ENCODE measurements around the gene A1BG. TPM values are rescaled to one million over a fixed set of nuclear protein-coding genes. Genes with fewer than 3 reads are reported as not detected.

A1BG gene
- total RNA-seq, 1 experiment from 2014 or later: 47.4 TPM

DNA sequence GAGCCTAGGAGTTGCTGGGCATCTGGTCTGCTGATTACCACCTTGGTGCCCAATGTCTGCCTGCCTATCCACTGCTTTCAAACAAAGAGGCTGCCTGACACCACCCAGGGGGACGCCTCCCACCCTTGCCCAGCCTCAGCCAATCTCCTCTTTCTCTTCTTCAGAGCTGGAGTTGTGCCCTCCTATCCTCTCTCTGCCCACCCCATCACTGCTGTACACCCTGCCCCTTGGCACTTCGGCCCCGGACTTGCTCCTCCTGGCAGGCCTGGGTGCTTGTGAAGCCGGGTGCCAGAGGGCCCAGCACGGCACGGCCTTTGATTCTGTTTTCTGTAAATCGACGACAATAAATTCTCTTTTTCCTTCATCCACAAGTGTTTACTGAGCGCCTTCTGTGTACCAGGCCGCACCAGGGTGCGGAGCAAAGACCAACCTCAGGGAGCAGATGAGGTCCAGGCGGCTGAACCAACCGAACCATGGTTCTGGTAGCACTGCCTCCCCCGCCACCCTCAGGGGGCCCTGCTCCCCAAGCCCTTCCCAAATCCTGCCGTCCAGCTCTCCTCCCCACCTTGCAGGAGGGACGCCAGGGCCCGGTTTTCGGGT, 47.1 kb upstream of the A1BG start:
- BruUV-seq (replicated peaks): no TSS peak
- Histone ChIP-seq H3K4me1 (ENCODE audit: control insufficient read depth, insufficient read depth, low read length) (peaks cover 26% of the 10 kb centered on the region), H3K27ac (ENCODE audit: low read length) (peak overlapping the region; percentile 91), H3K36me3 (ENCODE audit: control insufficient read depth, insufficient read depth, low read length) (no peaks in the 10 kb centered on the region), H3K27me3 (ENCODE audit: control insufficient read depth, insufficient read depth, low read length) (no peaks in the 10 kb centered on the region), H3K9me3 (ENCODE audit: control insufficient read depth, insufficient read depth, low read depth, low read length) (no peaks in the 10 kb centered on the region), H3K4me3 (ENCODE audit: low read depth in 2 of 2, low read length in 2 of 2) (peak overlapping the region; percentile 66 to 93)
- in situ Hi-C loops (cut with HindIII; ENCODE audit: low pct_unique_long_range_greater_than_20kb, low sequenced_read_pairs): no loop called here
- TF ChIP-seq SIN3A (IDR thresholded peaks at IDR 0.05; ENCODE audit: borderline replicate concordance, insufficient read depth, low read depth, low read length) (no peak), POLR2AphosphoS5 (IDR thresholded peaks at IDR 0.05; ENCODE audit: low read depth, low read length) (no peak), TCF7L2 (IDR thresholded peaks at IDR 0.05; ENCODE audit: low read depth, low read length) (no peak)
- TF ChIP-seq, protein P1, sequence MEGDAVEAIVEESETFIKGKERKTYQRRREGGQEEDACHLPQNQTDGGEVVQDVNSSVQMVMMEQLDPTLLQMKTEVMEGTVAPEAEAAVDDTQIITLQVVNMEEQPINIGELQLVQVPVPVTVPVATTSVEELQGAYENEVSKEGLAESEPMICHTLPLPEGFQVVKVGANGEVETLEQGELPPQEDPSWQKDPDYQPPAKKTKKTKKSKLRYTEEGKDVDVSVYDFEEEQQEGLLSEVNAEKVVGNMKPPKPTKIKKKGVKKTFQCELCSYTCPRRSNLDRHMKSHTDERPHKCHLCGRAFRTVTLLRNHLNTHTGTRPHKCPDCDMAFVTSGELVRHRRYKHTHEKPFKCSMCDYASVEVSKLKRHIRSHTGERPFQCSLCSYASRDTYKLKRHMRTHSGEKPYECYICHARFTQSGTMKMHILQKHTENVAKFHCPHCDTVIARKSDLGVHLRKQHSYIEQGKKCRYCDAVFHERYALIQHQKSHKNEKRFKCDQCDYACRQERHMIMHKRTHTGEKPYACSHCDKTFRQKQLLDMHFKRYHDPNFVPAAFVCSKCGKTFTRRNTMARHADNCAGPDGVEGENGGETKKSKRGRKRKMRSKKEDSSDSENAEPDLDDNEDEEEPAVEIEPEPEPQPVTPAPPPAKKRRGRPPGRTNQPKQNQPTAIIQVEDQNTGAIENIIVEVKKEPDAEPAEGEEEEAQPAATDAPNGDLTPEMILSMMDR (IDR thresholded peaks at IDR 0.05): no peak
- TF ChIP-seq, protein P2, sequence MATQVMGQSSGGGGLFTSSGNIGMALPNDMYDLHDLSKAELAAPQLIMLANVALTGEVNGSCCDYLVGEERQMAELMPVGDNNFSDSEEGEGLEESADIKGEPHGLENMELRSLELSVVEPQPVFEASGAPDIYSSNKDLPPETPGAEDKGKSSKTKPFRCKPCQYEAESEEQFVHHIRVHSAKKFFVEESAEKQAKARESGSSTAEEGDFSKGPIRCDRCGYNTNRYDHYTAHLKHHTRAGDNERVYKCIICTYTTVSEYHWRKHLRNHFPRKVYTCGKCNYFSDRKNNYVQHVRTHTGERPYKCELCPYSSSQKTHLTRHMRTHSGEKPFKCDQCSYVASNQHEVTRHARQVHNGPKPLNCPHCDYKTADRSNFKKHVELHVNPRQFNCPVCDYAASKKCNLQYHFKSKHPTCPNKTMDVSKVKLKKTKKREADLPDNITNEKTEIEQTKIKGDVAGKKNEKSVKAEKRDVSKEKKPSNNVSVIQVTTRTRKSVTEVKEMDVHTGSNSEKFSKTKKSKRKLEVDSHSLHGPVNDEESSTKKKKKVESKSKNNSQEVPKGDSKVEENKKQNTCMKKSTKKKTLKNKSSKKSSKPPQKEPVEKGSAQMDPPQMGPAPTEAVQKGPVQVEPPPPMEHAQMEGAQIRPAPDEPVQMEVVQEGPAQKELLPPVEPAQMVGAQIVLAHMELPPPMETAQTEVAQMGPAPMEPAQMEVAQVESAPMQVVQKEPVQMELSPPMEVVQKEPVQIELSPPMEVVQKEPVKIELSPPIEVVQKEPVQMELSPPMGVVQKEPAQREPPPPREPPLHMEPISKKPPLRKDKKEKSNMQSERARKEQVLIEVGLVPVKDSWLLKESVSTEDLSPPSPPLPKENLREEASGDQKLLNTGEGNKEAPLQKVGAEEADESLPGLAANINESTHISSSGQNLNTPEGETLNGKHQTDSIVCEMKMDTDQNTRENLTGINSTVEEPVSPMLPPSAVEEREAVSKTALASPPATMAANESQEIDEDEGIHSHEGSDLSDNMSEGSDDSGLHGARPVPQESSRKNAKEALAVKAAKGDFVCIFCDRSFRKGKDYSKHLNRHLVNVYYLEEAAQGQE (IDR thresholded peaks at IDR 0.05; ENCODE audit: insufficient read depth in 1 of 2, low read depth in 2 of 2, low read length in 1 of 2): no peak
- no peak for ATAC-seq
- POLR2A ChIA-PET: no interaction called here
- intact Hi-C loops (cut with micrococcal nuclease; ENCODE audit: unreplicated experiment): no loop called here
- CTCF ChIA-PET: no interaction called here
- no peak for DNase-seq (ENCODE audit: low read depth, low spot score)

DNA sequence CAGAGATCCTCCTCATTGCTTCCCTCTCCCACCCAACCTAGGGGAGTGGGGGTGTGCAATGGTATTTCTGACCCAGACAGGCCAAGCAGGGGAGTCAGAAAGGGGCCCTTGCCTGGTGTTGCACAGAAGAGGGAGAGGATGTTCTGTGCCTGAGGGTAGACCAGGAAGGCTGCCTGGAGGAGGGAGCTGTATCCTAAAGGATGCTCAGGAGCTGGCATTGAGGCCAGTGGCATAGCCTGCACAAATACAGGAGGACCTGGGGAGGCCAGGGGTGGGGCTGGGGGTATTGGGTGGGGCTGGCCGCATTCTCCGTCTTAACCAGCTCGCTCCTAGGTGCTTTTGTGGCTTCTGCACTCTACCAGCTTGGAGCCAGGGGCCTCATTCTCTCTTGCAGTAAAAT, 46.6 kb upstream of the A1BG start:
- intact Hi-C loops (cut with micrococcal nuclease; ENCODE audit: unreplicated experiment): no loop called here

More for the DNA sequence above, 46.6 kb upstream of the A1BG start:
- Histone ChIP-seq H3K4me1 (ENCODE audit: control insufficient read depth, insufficient read depth, low read length) (peaks cover 26% of the 10 kb centered on the region), H3K4me3 (ENCODE audit: low read depth in 2 of 2, low read length in 2 of 2) (no peak overlapping the region), H3K36me3 (ENCODE audit: control insufficient read depth, insufficient read depth, low read length) (no peaks in the 10 kb centered on the region), H3K9me3 (ENCODE audit: control insufficient read depth, insufficient read depth, low read depth, low read length) (no peaks in the 10 kb centered on the region), H3K27me3 (ENCODE audit: control insufficient read depth, insufficient read depth, low read length) (no peaks in the 10 kb centered on the region), H3K27ac (ENCODE audit: low read length) (no peak overlapping the region)
- TF ChIP-seq SIN3A (IDR thresholded peaks at IDR 0.05; ENCODE audit: borderline replicate concordance, insufficient read depth, low read depth, low read length): no peak
- TF ChIP-seq, protein P2 (IDR thresholded peaks at IDR 0.05; ENCODE audit: insufficient read depth in 1 of 2, low read depth in 2 of 2, low read length in 1 of 2): no peak
- no peak for TF ChIP-seq POLR2AphosphoS5 (IDR thresholded peaks at IDR 0.05; ENCODE audit: low read depth, low read length)
- TF ChIP-seq, protein P1 (IDR thresholded peaks at IDR 0.05): no peak
- no peak for TF ChIP-seq TCF7L2 (IDR thresholded peaks at IDR 0.05; ENCODE audit: low read depth, low read length)
- DNase-seq (ENCODE audit: low read depth, low spot score) (no peak), ATAC-seq (no peak)
- BruUV-seq (replicated peaks): no TSS peak
- in situ Hi-C loops (cut with HindIII; ENCODE audit: low pct_unique_long_range_greater_than_20kb, low sequenced_read_pairs): no loop called here
- ChIA-PET CTCF (no interaction called here), POLR2A (no interaction called here)

All from Panc1 (cell line).